T47D (cell line): ENCODE measurements around the gene NAA20.
A peak's percentile ranks its signal among the peaks of the same experiment; 100 is the strongest.

Experiments used
- DNase-seq, 2 experiments: peaks; one replicate each; pipeline versions ENCODE4 v3.0.0 to v3.0.0-alpha.2; 2011 to 2012; ENCODE audit warnings: low read depth in 1 of 2, low spot score in 1 of 2
- JUND ChIP-seq: IDR thresholded peaks from 2 replicates; pipeline ENCODE4 v1.6.1; 2012; ENCODE audit warnings: low read depth
- in situ Hi-C: cut with HindIII; loops from 2 replicates; pipeline ENCODE4 v1.10.0; 2016; ENCODE audit warnings: low sequenced_read_pairs, low pct_unique_long_range_greater_than_20kb

NAA20 gene, protein sequence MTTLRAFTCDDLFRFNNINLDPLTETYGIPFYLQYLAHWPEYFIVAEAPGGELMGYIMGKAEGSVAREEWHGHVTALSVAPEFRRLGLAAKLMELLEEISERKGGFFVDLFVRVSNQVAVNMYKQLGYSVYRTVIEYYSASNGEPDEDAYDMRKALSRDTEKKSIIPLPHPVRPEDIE

DNA sequence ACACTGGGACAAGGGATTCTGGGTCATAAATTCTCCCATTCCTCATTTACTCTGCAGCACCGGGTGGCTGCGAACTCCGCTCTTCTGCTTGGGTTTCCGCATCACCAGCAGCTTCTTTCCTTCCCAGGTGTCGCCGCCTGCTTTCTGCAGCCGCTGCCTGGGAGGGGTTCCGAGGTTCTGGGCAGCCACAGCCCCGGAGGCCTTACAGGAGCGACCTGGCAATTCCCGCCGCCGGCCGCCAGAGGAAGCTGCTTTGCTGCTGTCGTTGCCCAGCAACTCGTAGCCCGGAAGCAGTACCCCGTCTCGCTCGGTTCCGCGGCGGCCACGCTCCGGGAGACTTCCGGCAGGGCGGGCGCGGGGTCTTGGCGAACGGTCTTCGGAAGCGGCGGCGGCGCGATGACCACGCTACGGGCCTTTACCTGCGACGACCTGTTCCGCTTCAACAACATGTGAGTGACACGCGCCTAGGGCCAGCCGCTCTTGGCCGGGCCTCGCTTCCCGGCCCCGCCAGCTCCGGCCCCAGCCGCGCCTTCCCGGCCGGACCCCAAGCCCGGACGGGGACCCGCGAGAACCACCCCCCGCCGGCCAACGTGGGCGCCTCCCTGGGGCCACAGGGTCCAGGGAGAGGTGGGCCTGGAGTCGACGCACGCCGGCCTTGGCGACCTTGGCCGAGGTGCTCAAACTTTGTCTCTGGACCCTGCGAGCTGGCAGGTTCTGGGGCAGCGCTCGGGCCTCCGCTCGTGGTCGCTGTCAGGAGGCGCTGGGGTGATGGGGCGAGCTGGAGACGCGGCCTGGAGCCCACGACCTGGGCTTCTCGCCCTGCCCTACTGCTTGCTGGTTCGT lies at the start of gene NAA20:
Gene NAA20, plus strand, starts transcription at position 362 of the 843 bp plus-strand sequence. Its CDS starts 35 bp downstream, at position 397.
- DNase-seq, result peak; percentile 90 to 94
- TF ChIP-seq JUND, result no peak
- in situ Hi-C loops, result no loop called here

DNA sequence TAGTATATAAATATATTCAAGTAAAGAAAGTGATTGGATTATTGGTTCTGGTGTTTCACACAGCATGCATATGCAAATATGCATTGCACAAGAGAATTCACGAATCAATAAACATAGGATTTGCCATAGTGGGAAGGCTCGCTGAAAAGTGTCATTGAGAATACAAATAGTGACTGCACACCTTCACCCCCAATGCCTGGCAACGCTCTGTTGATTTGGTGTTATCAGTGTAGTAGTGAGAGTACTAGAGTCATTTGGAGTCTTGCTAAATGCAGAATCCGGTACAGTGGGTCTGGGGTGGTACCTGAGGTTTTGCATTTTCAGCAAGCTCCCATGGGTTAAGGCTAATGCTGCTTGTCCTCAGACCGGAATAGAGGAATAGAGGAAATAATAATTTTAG lies 49.7 kb upstream of the NAA20 start:
- TF ChIP-seq JUND, result no peak
- in situ Hi-C loops, result no loop called here
- DNase-seq, result no peak

DNA sequence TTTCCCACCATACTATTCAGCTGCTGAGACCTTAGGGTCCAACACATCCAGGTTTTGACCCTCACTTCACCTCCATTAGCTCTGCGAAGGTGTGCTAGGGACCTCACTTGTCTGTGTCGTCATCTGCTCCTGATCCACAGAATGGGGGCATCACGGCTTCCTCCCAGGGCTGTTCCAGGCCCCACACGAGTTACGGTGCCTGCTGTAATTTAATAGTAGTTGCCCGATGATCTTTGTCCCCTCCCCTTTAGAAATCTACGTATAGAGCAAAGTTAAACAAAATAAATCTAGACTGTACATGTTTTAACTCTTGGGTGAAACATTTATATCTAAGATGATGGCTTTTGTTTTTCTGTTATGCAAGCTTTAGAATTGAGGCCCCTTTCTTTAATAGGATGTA lies 49.1 kb upstream of the NAA20 start:
- in situ Hi-C loops, result no loop called here
- no peak for DNase-seq
- TF ChIP-seq JUND, result no peak

DNA sequence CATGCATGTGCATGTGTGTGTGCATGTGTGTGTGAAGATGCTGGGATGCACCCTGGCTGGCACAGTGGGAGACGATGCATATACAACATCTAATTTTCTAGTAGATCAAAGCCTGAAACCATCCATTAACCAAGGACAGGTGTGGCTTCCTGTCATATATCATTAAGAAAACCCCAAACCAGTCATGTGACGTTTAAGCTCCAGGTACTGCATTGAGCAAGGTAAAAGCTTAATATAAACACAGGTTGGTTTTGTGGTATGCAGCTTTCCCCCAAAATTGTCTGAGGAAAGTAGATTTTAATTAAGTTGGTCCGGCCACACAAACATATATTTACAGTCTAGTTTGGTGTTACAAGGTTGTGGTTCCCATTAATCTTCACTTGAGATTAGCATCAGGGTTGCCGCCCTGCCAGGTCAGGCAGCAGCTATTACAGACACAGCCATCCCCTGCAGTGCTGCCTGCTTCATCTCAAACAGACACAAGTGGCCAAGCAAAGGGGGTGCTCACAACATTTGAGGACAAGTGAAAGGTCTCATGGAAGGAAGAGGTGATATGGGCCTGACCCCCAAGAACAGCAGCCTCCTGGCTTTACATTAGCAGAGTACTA lies 48.6 kb upstream of the NAA20 start:
- in situ Hi-C loops, result no loop called here
- TF ChIP-seq JUND, result no peak
- peak in 1 of 2 experiments; percentile 65 for DNase-seq

DNA sequence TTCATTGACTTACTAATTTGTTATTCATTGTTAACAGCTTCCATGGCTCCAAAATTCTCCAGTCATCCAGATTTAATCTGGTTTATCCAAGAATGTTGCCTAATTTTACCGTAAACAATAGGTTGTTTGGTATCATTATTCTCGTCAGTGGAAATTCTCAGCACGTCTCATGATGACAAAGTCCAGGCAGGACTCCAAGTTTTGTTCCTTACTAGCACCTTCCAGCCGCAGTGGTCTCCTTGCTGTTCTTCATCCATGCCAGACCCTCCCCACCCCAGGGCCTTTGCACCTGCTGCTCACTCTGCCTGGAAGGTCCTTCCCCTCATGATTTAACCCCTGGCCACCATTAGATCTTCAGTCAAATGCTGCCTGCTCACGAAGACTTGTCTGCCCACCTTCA lies 48.1 kb upstream of the NAA20 start:
- no peak for DNase-seq
- in situ Hi-C loops, result no loop called here
- TF ChIP-seq JUND, result no peak

DNA sequence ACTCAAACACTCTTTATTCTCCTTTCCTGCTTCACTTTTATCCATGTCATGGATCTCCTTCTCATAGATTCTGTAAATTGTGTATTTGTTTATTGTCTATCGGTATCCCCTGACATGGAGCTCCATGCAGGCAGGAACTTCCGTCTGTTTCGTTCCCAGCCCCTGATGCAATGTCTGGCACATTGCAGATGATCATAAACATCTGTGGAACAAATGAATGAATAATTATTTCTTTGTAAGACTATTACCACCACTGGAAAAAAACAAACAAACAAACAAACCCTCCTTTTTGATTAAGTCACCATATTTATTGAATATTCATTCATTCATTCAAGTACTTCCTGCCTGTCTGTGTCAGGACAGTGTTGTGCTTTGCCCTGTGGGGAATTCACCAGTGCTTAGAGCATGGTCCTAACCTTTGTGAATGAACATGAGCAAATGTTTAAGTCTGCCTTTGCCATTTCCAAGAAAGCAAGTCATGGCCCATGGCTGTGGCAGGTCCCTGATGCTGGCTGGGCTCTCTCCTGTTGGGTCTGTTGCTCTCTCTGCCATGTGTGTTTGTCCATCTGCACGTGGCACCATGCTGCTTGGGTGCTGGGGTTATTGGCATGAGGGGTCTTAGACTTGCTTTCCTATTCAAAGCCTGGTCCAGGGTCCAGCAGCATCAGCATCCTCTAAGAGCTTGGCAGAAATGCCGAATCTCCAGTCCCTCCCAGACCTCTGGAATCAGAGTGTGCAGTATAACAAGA lies 47.5 kb upstream of the NAA20 start:
- DNase-seq, result no peak
- in situ Hi-C loops, result no loop called here
- no peak for TF ChIP-seq JUND

DNA sequence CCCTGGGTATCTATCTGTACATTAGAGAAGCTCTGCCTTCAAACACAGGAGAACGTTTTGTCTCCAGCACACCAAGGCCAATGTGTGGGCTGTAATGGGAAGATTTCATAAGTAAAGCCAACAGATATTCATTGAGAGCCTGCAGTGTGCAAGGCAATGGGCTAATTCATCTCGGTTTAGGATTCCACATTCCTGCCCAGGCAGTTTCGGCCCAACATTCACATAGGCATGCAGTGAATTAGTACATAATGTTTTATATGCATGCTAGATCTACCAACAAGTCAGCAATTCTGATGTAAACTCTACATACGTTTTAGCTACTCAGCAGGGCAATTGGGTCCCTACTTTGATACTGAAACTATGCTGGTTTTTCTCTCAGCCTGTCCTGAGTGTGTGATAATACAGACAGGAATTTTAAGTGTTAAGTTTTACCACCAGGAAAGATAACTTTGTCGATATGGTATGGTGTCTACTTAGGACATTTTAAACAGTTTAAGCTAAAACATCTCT lies 46.9 kb upstream of the NAA20 start:
- no peak for TF ChIP-seq JUND
- in situ Hi-C loops, result no loop called here

DNA sequence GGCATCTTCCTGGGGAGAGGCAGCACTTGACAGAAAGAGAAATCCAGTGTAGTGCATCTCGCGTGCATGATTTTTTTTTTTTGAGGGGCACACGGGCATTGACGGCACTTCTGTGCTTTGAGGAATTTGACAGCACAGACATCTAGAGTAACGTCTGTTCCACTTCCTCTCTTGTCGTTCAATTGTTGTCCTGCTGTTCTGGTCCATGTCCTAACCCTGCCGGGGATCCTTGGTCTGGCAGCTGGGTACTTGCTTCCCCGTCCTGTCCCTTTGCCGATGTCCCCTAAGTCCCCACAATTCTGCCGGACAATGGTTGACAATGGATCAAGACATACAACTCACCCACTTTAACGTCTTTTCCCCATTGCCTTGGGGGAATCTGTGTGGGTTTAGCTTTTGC lies 46.0 kb upstream of the NAA20 start:
- in situ Hi-C loops, result no loop called here
- no peak for TF ChIP-seq JUND
- no peak for DNase-seq

More for the DNA sequence above, 46.9 kb upstream of the NAA20 start:
- no peak for DNase-seq

DNA sequence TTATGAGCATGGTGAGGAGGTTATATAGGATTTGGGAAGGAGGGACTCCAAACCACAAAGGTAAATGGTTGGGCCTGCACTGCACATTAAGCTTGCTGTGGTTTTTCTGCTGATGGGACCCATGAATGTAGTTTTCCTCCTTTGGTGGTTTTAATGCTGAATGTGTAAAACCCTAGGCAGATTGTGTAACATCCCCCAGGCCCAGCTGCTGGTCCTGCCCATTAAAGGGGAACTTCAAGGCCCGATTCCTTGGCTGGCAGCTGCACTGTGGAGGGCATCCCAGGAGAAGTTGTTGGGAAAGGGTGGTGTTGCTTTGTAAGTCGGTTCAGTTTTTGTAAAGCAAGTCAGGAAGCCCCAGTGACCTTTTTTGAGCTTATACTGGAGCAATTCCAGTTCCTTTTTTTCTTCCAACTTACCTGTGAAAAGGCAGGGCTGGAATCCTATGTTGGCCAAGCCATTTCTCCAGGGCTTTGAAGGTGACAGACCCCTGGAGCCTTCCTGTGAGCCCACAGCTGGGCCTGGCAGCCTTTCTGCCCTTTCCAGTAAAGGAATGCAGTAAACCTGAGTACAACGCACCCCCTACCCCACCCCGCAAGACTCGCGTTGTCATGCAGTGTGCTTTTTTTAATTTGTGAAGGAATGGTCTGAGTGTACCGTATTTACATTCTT lies 43.1 kb upstream of the NAA20 start:
- no peak for DNase-seq
- no peak for TF ChIP-seq JUND
- in situ Hi-C loops, result no loop called here

DNA sequence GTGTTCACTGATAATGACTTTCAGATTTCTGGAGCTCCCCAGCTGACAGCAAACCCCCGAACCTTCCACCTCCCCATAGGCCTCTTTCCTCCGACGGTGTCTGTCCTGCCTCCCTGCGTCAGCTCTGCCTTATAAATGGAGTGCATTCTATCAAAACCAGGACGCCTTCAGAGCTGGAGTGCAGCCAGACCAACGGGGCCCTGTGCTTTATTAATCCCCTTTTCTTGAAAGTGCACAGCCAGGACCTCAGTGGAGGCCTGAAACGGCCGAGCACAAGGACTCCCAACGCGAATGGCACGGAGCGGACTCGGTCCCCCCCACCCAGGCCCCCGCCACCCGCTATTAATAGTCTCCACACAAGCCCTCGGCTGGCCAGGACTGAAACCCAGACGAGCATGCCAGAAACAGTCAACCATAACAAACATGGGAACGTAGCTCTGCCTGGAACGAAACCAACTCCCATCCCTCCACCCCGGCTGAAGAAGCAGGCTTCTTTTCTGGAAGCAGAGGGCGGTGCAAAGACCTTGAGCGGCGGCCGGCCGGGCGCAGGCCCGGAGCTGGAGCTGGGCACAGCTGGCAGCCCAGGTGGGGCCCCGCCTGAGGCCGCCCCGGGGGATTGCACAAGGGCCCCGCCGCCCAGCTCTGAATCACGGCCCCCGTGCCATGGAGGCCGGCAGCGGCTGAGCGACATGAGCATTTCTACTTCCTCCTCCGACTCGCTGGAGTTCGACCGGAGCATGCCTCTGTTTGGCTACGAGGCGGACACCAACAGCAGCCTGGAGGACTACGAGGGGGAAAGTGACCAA lies 42.3 kb upstream of the NAA20 start:
- TF ChIP-seq JUND, result no peak
- in situ Hi-C loops, result no loop called here
- DNase-seq, result no peak

DNA sequence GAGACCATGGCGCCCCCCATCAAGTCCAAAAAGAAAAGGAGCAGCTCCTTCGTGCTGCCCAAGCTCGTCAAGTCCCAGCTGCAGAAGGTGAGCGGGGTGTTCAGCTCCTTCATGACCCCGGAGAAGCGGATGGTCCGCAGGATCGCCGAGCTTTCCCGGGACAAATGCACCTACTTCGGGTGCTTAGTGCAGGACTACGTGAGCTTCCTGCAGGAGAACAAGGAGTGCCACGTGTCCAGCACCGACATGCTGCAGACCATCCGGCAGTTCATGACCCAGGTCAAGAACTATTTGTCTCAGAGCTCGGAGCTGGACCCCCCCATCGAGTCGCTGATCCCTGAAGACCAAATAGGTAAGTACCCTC lies 41.7 kb upstream of the NAA20 start:
- TF ChIP-seq JUND, result no peak
- in situ Hi-C loops, result no loop called here
- DNase-seq, result no peak

DNA sequence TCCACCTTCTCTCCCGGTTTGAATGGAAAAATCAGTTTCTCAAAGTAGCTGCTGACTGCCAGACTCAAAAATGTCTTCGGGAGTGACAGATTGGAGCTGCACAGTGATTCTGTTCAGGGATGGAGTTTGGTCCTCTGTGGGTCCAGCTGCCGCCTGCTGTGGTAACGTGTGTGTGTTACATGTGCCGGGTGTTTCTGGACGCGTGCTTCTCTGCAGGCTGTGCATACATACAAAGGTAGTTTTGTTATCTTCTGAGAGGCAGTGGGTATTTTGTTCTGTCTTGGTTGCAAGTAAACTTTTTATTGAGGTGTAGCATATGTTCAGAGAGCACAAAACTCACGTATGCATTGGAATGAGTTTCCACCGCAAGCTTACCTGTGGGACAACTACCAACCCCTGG lies 41.3 kb upstream of the NAA20 start:
- DNase-seq, result no peak
- TF ChIP-seq JUND, result no peak
- in situ Hi-C loops, result no loop called here
